ENCODE data around the gene GALK2.

The GALK2 gene

GRCh38 chr15:49169880-49170597 lies at the start of gene GALK2:
TSS of gene GALK2 (plus strand) at chr15:49170247. CDS start at chr15:49170323, 76 bp downstream.
- ATAC-seq (replicated peaks; ENCODE audit: extremely low read depth, poor library complexity, severe bottlenecking): peak; percentile 95
- Mint-ChIP-seq H3K27me3 (no peaks in the 10 kb centered on the region), H3K4me1 (peaks cover 43% of the 10 kb centered on the region), H3K4me3 (peak within 1 kb of the TSS; percentile 98), H3K27ac (ENCODE audit: low read depth) (peak within 1 kb of the TSS; percentile 98), H3K9me3 (no peaks in the 10 kb centered on the region), H3K36me3 (ENCODE audit: insufficient read depth) (peaks cover 2% of the 10 kb centered on the region)
- peak; percentile 64 to 67 for DNase-seq (ENCODE audit: low spot score in 2 of 2)

- no peak for ATAC-seq (replicated peaks; ENCODE audit: extremely low read depth, poor library complexity, severe bottlenecking)
- no peaks in the 10 kb centered on the region for H3K4me1 Mint-ChIP-seq
- H3K36me3 Mint-ChIP-seq (ENCODE audit: insufficient read depth): peaks cover 19% of the 10 kb centered on the region
- H3K27me3 Mint-ChIP-seq: no peaks in the 10 kb centered on the region
- no peak for DNase-seq (ENCODE audit: low spot score in 2 of 2)
- H3K9me3 Mint-ChIP-seq: no peaks in the 10 kb centered on the region
- no peak overlapping the region for H3K4me3 Mint-ChIP-seq
- peak overlapping the region; percentile 20 for H3K27ac Mint-ChIP-seq (ENCODE audit: low read depth)
These were observed 49.2 kb upstream of the GALK2 start for GRCh38 chr15:49120832-49121231.

- no peaks in the 10 kb centered on the region for H3K4me1 Mint-ChIP-seq
- H3K27ac Mint-ChIP-seq (ENCODE audit: low read depth): no peak overlapping the region
- H3K36me3 Mint-ChIP-seq (ENCODE audit: insufficient read depth): peaks cover 18% of the 10 kb centered on the region
- ATAC-seq (replicated peaks; ENCODE audit: extremely low read depth, poor library complexity, severe bottlenecking) (no peak), DNase-seq (ENCODE audit: low spot score in 2 of 2) (no peak)
- H3K9me3 Mint-ChIP-seq: no peaks in the 10 kb centered on the region
- no peaks in the 10 kb centered on the region for H3K27me3 Mint-ChIP-seq
- no peak overlapping the region for H3K4me3 Mint-ChIP-seq
These were observed 48.1 kb upstream of the GALK2 start for GRCh38 chr15:49121901-49122300.

GRCh38 chr15:49122541-49123062 lies 47.4 kb upstream of the GALK2 start:
- H3K27me3 Mint-ChIP-seq: no peaks in the 10 kb centered on the region
- H3K9me3 Mint-ChIP-seq: no peaks in the 10 kb centered on the region
- no peak overlapping the region for H3K4me3 Mint-ChIP-seq
- no peaks in the 10 kb centered on the region for H3K4me1 Mint-ChIP-seq
- no peak for ATAC-seq (replicated peaks; ENCODE audit: extremely low read depth, poor library complexity, severe bottlenecking)
- H3K36me3 Mint-ChIP-seq (ENCODE audit: insufficient read depth): peaks cover 19% of the 10 kb centered on the region
- no peak for DNase-seq (ENCODE audit: low spot score in 2 of 2)
- H3K27ac Mint-ChIP-seq (ENCODE audit: low read depth): no peak overlapping the region

- ATAC-seq (replicated peaks; ENCODE audit: extremely low read depth, poor library complexity, severe bottlenecking) (no peak), DNase-seq (ENCODE audit: low spot score in 2 of 2) (no peak)
- Mint-ChIP-seq H3K27ac (ENCODE audit: low read depth) (no peak overlapping the region), H3K27me3 (no peaks in the 10 kb centered on the region), H3K4me3 (no peak overlapping the region), H3K4me1 (no peaks in the 10 kb centered on the region), H3K36me3 (ENCODE audit: insufficient read depth) (peaks cover 26% of the 10 kb centered on the region), H3K9me3 (no peaks in the 10 kb centered on the region)
These were observed 45.7 kb upstream of the GALK2 start for GRCh38 chr15:49124371-49124770.

- H3K27ac Mint-ChIP-seq (ENCODE audit: low read depth): no peak overlapping the region
- H3K27me3 Mint-ChIP-seq: no peaks in the 10 kb centered on the region
- H3K4me1 Mint-ChIP-seq: peaks cover 8% of the 10 kb centered on the region
- no peaks in the 10 kb centered on the region for H3K9me3 Mint-ChIP-seq
- ATAC-seq (replicated peaks; ENCODE audit: extremely low read depth, poor library complexity, severe bottlenecking): no peak
- H3K36me3 Mint-ChIP-seq (ENCODE audit: insufficient read depth): peaks cover 57% of the 10 kb centered on the region
- no peak for DNase-seq (ENCODE audit: low spot score in 2 of 2)
- no peak overlapping the region for H3K4me3 Mint-ChIP-seq
These were observed 38.6 kb upstream of the GALK2 start for GRCh38 chr15:49131403-49131802.

- Mint-ChIP-seq H3K36me3 (ENCODE audit: insufficient read depth) (peaks cover 56% of the 10 kb centered on the region), H3K9me3 (no peaks in the 10 kb centered on the region), H3K27ac (ENCODE audit: low read depth) (peak overlapping the region; percentile 7), H3K4me3 (no peak overlapping the region), H3K4me1 (peaks cover 8% of the 10 kb centered on the region), H3K27me3 (no peaks in the 10 kb centered on the region)
- no peak for ATAC-seq (replicated peaks; ENCODE audit: extremely low read depth, poor library complexity, severe bottlenecking)
- DNase-seq (ENCODE audit: low spot score in 2 of 2): no peak
These were observed 35.2 kb upstream of the GALK2 start for GRCh38 chr15:49134683-49135341.

GRCh38 chr15:49135342-49135857 lies 34.6 kb upstream of the GALK2 start:
- H3K4me3 Mint-ChIP-seq: no peak overlapping the region
- no peak for DNase-seq (ENCODE audit: low spot score in 2 of 2)
- no peaks in the 10 kb centered on the region for H3K27me3 Mint-ChIP-seq
- no peak overlapping the region for H3K27ac Mint-ChIP-seq (ENCODE audit: low read depth)
- H3K4me1 Mint-ChIP-seq: peaks cover 8% of the 10 kb centered on the region
- peaks cover 56% of the 10 kb centered on the region for H3K36me3 Mint-ChIP-seq (ENCODE audit: insufficient read depth)
- H3K9me3 Mint-ChIP-seq: no peaks in the 10 kb centered on the region
- no peak for ATAC-seq (replicated peaks; ENCODE audit: extremely low read depth, poor library complexity, severe bottlenecking)

GRCh38 chr15:49135911-49136310 lies 34.1 kb upstream of the GALK2 start:
- Mint-ChIP-seq H3K4me3 (no peak overlapping the region), H3K27me3 (no peaks in the 10 kb centered on the region), H3K27ac (ENCODE audit: low read depth) (no peak overlapping the region), H3K4me1 (peaks cover 8% of the 10 kb centered on the region), H3K9me3 (no peaks in the 10 kb centered on the region), H3K36me3 (ENCODE audit: insufficient read depth) (peaks cover 60% of the 10 kb centered on the region)
- ATAC-seq (replicated peaks; ENCODE audit: extremely low read depth, poor library complexity, severe bottlenecking): no peak
- DNase-seq (ENCODE audit: low spot score in 2 of 2): no peak

GRCh38 chr15:49137861-49138260 lies 32.2 kb upstream of the GALK2 start:
- H3K9me3 Mint-ChIP-seq: no peaks in the 10 kb centered on the region
- ATAC-seq (replicated peaks; ENCODE audit: extremely low read depth, poor library complexity, severe bottlenecking) (no peak), DNase-seq (ENCODE audit: low spot score in 2 of 2) (no peak)
- no peaks in the 10 kb centered on the region for H3K27me3 Mint-ChIP-seq
- peaks cover 20% of the 10 kb centered on the region for H3K4me1 Mint-ChIP-seq
- H3K4me3 Mint-ChIP-seq: no peak overlapping the region
- H3K36me3 Mint-ChIP-seq (ENCODE audit: insufficient read depth): peaks cover 68% of the 10 kb centered on the region
- H3K27ac Mint-ChIP-seq (ENCODE audit: low read depth): no peak overlapping the region

GRCh38 chr15:49145651-49146609 lies 24.1 kb upstream of the GALK2 start:
- no peak for ATAC-seq (replicated peaks; ENCODE audit: extremely low read depth, poor library complexity, severe bottlenecking)
- Mint-ChIP-seq H3K4me1 (peaks cover 51% of the 10 kb centered on the region), H3K27me3 (no peaks in the 10 kb centered on the region), H3K27ac (ENCODE audit: low read depth) (no peak overlapping the region), H3K9me3 (no peaks in the 10 kb centered on the region), H3K4me3 (no peak overlapping the region), H3K36me3 (ENCODE audit: insufficient read depth) (peaks cover 42% of the 10 kb centered on the region)
- DNase-seq (ENCODE audit: low spot score in 2 of 2): no peak

GRCh38 chr15:49148298-49148697 lies 21.7 kb upstream of the GALK2 start:
- H3K27me3 Mint-ChIP-seq: no peaks in the 10 kb centered on the region
- peaks cover 23% of the 10 kb centered on the region for H3K36me3 Mint-ChIP-seq (ENCODE audit: insufficient read depth)
- no peak overlapping the region for H3K27ac Mint-ChIP-seq (ENCODE audit: low read depth)
- no peaks in the 10 kb centered on the region for H3K9me3 Mint-ChIP-seq
- H3K4me1 Mint-ChIP-seq: peaks cover 39% of the 10 kb centered on the region
- DNase-seq (ENCODE audit: low spot score in 2 of 2) (no peak), ATAC-seq (replicated peaks; ENCODE audit: extremely low read depth, poor library complexity, severe bottlenecking) (no peak)
- no peak overlapping the region for H3K4me3 Mint-ChIP-seq

Data from central memory CD8-positive, alpha-beta T cell (primary cell).